ENCODE measurements around the gene B3GNT5.

DNA sequence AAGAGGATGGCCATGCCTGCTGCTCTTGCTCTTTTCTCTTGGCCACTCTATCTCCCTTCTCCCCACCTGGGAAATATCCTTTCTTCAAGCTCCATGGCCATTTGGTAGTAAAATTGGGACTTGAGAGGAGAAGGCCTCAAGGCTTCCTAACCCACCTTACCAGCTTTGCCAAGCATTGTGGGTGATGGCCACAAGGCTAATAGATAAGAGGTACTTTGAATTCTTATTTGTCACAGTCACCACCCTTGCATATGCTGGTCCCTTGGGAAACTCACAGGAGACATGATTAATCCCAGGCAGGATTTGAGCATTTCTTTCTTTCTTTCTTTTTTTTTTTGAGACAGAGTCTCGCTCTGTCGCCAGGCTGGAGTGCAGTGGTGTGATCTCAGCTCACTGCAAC is 37.2 kb downstream of the B3GNT5 start:
- TF ChIP-seq, protein P1, sequence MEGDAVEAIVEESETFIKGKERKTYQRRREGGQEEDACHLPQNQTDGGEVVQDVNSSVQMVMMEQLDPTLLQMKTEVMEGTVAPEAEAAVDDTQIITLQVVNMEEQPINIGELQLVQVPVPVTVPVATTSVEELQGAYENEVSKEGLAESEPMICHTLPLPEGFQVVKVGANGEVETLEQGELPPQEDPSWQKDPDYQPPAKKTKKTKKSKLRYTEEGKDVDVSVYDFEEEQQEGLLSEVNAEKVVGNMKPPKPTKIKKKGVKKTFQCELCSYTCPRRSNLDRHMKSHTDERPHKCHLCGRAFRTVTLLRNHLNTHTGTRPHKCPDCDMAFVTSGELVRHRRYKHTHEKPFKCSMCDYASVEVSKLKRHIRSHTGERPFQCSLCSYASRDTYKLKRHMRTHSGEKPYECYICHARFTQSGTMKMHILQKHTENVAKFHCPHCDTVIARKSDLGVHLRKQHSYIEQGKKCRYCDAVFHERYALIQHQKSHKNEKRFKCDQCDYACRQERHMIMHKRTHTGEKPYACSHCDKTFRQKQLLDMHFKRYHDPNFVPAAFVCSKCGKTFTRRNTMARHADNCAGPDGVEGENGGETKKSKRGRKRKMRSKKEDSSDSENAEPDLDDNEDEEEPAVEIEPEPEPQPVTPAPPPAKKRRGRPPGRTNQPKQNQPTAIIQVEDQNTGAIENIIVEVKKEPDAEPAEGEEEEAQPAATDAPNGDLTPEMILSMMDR (IDR thresholded peaks at IDR 0.05) = no peak
- no peak for TF ChIP-seq POLR2A (IDR thresholded peaks at IDR 0.05)

Measured in testis (tissue), 2 donors.